HG03196 (cell line): Measurements from ENCODE around the gene SLC27A2.

Source experiments
- ATAC-seq: cut with Tn5 transposase; IDR thresholded peaks from one replicate; pipeline ENCODE4 v1.9.1; 2021; ENCODE audit not compliant: unreplicated experiment

SLC27A2 gene

GRCh38 chr15:50267577-50267976 is 85.6 kb downstream of the SLC27A2 start:
- no peak for ATAC-seq

DNA sequence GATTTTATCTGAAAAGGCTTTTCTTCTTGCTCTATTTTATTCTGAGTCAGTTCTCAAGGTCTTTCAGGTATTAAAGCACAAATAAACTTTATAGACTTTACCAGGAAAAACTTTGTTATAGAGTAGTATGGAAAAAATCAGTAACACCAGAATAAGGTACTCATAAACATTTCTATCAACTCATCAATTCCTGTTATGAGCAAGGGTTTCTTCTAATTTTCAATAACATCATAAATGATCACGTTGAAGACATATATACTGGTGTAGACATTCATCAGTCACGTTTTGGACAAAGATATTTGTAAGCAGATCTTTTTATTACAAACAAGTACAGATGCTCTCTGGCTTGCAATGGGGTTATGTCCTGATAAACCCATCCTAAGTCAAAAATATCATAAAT is 93.1 kb downstream of the SLC27A2 start:
- no peak for ATAC-seq

GRCh38 chr15:50275908-50276307 is 93.9 kb downstream of the SLC27A2 start:
- ATAC-seq = no peak

GRCh38 chr15:50277370-50277769 is 95.4 kb downstream of the SLC27A2 start:
- ATAC-seq = no peak

DNA sequence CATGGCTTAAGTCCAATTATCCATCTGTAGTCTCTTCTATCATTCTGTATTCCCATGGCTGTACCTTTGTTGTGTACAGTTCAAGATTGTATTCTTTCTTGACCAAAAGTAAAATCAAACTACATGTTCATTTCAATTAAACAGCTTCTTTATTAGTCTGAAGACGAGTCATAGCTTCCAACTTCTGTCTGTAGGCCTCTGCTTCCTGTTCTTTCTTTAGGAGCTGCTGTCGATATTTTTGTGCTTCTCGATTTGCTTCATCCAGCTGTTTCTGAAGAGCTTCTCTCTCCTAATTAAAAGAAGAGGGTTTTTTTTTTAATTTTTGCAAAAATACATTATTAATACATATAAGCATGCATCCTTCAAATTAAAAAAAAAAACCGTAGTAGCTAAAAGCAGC is 96.5 kb downstream of the SLC27A2 start:
- no peak for ATAC-seq

- ATAC-seq = no peak
These were observed 98.3 kb downstream of the SLC27A2 start for GRCh38 chr15:50280271-50280670.

GRCh38 chr15:50281427-50281826 is 99.4 kb downstream of the SLC27A2 start:
- ATAC-seq = no peak
